ENCODE data around the gene GAS1.

GRCh38 chr9:86918556-86918955 is 28.8 kb downstream of the GAS1 start:
- TF ChIP-seq POLR2A (IDR thresholded peaks at IDR 0.05) (no peak), CTCF (IDR thresholded peaks at IDR 0.05 in 4 of 5, conservative IDR thresholded peaks at IDR 0.05 in 1 of 5) (no peak)

Measured in gastrocnemius medialis (tissue), 4 donors.